Measurements from ENCODE around the gene RFFL.

DNA sequence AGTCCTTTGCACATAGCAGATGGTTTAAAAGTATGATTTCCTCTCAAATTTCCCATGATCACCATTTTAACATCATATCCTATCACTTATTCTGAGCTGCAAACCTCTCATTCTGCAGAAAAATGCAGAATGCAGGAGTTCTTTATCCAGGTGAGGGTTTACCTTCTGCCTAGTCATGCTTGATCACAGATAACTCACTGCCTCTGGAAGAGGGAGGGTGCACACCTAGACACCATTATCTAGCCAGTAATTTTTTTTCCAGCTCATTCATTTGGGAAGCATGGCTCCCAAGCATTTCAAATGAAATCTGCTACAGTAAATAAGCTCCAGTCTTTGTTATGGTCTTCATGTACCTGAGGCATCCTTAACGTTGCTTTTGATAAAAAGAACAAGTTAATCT is 38.0 kb downstream of the RFFL start:
- TF ChIP-seq, protein P1, sequence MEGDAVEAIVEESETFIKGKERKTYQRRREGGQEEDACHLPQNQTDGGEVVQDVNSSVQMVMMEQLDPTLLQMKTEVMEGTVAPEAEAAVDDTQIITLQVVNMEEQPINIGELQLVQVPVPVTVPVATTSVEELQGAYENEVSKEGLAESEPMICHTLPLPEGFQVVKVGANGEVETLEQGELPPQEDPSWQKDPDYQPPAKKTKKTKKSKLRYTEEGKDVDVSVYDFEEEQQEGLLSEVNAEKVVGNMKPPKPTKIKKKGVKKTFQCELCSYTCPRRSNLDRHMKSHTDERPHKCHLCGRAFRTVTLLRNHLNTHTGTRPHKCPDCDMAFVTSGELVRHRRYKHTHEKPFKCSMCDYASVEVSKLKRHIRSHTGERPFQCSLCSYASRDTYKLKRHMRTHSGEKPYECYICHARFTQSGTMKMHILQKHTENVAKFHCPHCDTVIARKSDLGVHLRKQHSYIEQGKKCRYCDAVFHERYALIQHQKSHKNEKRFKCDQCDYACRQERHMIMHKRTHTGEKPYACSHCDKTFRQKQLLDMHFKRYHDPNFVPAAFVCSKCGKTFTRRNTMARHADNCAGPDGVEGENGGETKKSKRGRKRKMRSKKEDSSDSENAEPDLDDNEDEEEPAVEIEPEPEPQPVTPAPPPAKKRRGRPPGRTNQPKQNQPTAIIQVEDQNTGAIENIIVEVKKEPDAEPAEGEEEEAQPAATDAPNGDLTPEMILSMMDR (IDR thresholded peaks at IDR 0.05): no peak
- TF ChIP-seq JUN (IDR thresholded peaks at IDR 0.05) (no peak), CBX2 (IDR thresholded peaks at IDR 0.05; ENCODE audit: borderline replicate concordance, low read depth) (no peak), POLR2A (IDR thresholded peaks at IDR 0.05; ENCODE audit: low read length) (no peak), ESRRA (IDR thresholded peaks at IDR 0.05; ENCODE audit: borderline replicate concordance, low read length) (no peak), CHD2 (IDR thresholded peaks at IDR 0.05; ENCODE audit: low read length, partially characterized antibody) (no peak)
- TF ChIP-seq, protein P2, sequence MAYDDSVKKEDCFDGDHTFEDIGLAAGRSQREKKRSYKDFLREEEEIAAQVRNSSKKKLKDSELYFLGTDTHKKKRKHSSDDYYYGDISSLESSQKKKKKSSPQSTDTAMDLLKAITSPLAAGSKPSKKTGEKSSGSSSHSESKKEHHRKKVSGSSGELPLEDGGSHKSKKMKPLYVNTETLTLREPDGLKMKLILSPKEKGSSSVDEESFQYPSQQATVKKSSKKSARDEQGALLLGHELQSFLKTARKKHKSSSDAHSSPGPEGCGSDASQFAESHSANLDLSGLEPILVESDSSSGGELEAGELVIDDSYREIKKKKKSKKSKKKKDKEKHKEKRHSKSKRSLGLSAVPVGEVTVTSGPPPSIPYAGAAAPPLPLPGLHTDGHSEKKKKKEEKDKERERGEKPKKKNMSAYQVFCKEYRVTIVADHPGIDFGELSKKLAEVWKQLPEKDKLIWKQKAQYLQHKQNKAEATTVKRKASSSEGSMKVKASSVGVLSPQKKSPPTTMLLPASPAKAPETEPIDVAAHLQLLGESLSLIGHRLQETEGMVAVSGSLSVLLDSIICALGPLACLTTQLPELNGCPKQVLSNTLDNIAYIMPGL (CRISPR knock-in tag; IDR thresholded peaks at IDR 0.05; ENCODE audit: borderline replicate concordance): no peak
